Fibroblast of pulmonary artery (primary cell): ENCODE measurements around the gene CCDC69.

Experiments
- DNase-seq: peaks from one replicate; pipeline ENCODE4 v3.0.0-alpha.2; 2010; ENCODE audit warnings: low read depth
- H3K4me3 ChIP-seq: replicated peaks from 2 replicates; pipeline ENCODE4 v1.5.1; 2011; ENCODE audit warnings: low read depth, mild to moderate bottlenecking, control low read depth, low read length, moderate library complexity
- TF ChIP-seq, protein P1 (sequence below): IDR thresholded peaks from 2 replicates; pipeline ENCODE4 v1.5.1; 2011; ENCODE audit warnings: mild to moderate bottlenecking, control low read depth, low read length, inconsistent platforms; ENCODE audit errors: missing control alignments

CCDC69 gene

DNA sequence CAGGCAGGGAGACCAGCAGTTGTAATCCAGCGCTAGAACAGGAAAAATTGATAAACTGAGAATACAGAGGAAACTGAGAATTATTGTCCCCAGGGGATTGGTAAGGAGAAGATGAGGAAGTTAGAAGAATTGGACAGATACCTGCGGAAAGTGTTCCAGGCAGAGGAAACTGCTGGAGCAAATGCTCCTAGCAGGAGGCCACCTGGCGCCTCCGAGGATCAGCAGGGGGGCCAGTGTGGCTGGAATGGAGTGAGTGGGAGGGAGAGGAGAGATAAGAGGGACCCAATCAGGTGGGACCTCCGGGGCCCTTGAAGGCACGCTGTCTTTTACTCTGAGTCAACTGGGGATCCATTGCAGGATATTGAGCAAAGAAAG is 65.6 kb downstream of the CCDC69 start:
- TF ChIP-seq, protein P1, sequence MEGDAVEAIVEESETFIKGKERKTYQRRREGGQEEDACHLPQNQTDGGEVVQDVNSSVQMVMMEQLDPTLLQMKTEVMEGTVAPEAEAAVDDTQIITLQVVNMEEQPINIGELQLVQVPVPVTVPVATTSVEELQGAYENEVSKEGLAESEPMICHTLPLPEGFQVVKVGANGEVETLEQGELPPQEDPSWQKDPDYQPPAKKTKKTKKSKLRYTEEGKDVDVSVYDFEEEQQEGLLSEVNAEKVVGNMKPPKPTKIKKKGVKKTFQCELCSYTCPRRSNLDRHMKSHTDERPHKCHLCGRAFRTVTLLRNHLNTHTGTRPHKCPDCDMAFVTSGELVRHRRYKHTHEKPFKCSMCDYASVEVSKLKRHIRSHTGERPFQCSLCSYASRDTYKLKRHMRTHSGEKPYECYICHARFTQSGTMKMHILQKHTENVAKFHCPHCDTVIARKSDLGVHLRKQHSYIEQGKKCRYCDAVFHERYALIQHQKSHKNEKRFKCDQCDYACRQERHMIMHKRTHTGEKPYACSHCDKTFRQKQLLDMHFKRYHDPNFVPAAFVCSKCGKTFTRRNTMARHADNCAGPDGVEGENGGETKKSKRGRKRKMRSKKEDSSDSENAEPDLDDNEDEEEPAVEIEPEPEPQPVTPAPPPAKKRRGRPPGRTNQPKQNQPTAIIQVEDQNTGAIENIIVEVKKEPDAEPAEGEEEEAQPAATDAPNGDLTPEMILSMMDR, result no peak
- peak overlapping the region; percentile 92 for H3K4me3 ChIP-seq
- no peak for DNase-seq

DNA sequence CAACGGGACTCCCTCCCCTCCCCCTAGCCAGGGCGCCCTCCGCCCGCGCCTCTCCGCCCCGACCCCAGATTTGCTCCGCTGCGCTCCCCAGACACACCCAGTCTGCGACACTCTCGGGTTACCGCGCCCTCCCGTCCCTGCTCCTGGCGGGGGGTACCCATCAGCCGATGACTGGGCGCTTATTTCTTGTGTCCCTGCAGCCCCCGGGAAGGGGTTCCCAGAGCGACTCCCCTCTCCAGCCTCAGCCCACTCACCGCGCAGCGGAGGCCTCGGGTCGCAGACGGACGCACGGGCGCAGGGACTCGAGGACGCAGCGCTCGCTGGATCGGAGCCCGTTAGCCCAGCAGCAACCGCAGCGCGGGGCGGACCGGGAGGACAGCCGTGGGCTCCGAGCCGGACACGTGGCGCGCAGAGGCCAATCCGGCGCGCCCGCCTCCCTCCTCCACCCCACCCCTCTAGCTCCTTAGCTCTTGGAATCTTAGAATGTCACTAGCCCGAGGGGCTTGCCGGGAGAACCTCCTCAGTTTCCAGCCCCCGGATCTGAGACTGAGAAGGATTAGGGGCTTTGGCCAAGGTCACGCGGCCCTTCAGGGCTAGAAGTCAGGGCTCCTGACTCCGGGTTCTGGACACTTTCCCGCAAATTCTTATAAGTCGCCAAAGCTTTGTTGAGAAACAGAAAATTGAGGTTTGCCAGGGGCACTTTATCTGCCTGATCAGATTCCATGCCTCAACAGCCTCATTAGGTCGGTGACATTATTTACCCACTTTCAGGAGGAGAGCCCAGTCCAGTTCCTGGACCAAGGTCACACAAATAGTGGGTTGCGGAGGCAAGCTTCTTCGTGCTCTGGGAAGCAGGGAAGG is 66.2 kb downstream of the CCDC69 start, which contains the start of gene ANXA6:
ANXA6 (minus strand) TSS at position 354 of the 861 bp plus-strand sequence. CDS start 9,878 bp downstream, outside the sequence.
- TF ChIP-seq, protein P1, result no peak
- DNase-seq, result peak; percentile 78
- H3K4me3 ChIP-seq, result peak within 1 kb of the TSS; percentile 92

DNA sequence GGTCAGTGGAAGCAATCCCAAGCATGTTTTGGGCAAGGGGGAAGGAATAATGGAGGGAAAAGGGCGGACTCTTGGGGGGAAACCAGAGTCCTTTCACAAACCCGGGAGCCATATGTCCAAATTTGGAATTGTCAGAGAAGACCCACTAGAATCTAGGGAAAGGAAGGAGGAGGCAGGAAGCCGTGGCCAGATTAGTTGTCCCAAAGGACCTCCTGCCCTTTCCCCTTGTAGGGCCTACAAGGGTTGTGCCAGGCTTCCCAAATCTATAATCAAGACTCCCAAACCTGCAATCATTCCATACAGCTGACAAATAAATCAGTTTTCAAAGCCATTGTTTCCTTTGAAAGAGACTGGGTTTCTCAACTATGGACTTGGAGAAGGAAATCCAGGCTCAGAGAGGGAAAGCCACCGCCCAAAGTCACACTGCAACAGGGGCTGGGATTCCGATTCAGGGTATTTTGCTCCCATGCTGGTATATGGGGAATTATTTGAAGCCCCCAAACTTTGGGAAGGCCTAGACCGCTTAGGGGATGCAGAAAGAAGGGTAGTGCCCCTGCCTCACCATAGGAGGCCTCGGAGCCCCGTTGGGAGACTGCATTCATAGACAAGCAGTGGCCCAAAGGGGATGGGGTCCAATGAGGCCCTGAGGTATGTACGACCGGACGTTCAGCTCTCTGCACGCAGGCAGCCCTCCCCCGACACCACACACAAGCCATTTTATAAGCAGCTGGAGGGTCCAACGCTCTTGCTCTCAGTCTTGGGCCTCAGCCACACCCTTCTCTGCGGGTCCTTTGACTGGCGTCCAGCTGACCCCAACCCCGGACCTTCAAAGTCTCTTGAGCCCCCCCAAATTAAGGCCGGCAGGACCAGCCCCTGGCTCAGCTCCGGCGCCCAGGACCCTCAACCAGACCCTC is 67.1 kb downstream of the CCDC69 start:
- peak overlapping the region; percentile 92 for H3K4me3 ChIP-seq
- DNase-seq, result peak; percentile 36
- TF ChIP-seq, protein P1, result peak; percentile 12

DNA sequence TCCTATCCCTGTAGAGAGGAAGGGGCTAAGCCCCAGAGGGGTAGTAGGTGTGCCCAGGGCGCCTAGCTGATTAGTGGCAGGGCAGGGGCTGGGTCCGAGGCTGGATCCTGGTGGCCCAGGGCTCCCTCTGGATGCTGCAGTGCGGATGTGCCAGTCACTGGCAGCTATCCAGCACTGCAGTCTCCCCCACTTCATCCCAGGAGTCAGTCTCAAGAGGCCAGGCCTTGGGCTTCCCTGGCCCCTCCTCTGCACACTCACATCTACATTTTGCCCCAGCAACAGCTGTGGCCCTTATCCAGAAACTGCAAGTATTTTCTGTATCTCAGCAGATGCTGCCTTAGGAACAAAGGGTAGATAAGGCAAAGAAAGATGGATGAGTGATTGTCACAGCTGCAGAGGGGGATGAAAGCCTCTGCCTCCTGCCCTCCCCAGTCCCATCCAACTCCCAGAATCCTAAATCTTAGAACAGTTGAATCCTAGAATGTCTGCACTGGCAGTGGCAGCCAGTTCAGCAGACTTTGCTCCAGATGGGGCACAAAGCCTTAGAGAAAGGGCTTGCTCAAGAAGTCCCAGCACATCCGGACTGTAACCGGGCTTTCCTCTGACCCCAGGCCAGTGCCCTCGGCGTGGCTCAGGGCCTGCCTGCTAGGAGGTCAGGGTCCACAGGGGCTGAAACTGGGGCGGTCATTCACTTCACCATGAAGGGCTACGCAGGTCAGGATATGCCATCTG is 68.0 kb downstream of the CCDC69 start:
- peak overlapping the region; percentile 92 for H3K4me3 ChIP-seq
- TF ChIP-seq, protein P1, result no peak

DNA sequence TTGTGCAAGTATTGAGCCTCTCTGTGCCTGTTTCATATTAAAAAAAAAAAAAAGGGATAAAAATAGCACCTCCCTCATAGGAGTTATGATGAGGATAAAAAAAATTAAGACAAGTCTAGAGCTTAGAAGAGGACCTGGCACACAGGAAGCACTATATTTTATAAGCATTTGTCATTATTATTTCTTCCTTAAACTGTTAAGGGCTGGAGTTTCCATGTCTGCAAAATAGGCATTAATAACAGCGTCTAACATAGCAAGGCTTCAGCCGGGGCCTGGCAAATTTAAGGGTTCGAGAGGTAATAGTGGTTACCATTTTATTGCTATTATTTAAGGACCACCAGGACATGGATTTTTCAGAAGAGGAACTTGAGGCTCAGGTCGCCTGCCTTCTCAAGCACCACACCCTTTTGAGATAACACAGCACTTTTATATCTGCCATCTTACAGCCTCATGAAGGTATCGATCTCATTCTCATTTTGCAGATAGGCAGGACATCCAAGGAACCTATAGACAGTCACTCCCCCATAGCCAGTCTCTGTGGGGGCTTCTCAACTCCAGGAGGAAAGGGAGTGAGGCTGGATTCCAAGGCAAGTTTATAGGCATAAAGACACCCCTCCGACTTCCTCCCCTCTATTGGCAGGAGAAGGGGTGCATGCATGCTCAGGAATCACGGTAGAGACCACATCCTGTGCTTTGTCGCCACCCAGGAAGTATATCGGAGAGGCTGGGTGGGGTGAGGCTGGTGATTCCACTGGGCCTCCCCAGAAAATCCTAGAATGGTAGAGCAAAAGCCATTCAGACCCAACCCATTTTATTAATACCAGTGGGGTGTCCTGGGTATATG is 68.7 kb downstream of the CCDC69 start:
- no peak for DNase-seq
- peak overlapping the region; percentile 92 for H3K4me3 ChIP-seq
- TF ChIP-seq, protein P1, result no peak

More for the DNA sequence above, 68.0 kb downstream of the CCDC69 start:
- DNase-seq, result peak; percentile 71
